ENCODE measurements around the gene WWOX.
A peak's percentile ranks its signal among the peaks of the same experiment; 100 is the strongest.

The WWOX gene

GRCh38 chr16:78235876-78236275, 136.4 kb downstream of the WWOX start:
- TF ChIP-seq JUND (IDR thresholded peaks at IDR 0.05; ENCODE audit: low read depth), result no peak
- in situ Hi-C loops (cut with HindIII; ENCODE audit: low pct_unique_long_range_greater_than_20kb, low sequenced_read_pairs), result no loop called here
- DNase-seq (ENCODE audit: low read depth in 1 of 2, low spot score in 1 of 2), result no peak

DNA sequence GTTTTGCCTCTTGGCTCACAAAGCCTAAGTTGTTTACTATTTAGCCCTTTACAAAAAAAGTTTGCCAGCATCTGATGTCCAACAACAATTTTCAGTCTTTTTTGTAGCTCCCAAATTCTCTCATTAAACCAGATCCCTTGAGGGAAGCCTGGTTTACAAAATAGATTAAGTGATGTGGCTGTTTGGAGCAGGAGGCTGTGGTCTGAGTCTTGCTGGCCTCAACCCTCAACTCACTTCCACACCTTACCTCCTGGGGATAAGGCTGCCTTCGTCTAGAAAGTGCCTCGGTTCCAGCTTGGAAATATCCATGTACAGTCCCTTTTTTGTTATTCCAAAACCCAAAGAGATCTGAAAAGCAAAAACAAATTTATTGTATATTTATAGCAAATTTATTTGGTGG, 138.4 kb downstream of the WWOX start:
- TF ChIP-seq JUND (IDR thresholded peaks at IDR 0.05; ENCODE audit: low read depth), result no peak
- no peak for DNase-seq (ENCODE audit: low read depth in 1 of 2, low spot score in 1 of 2)
- in situ Hi-C loops (cut with HindIII; ENCODE audit: low pct_unique_long_range_greater_than_20kb, low sequenced_read_pairs), result no loop called here

GRCh38 chr16:78240459-78241222, 141.2 kb downstream of the WWOX start:
- in situ Hi-C loops (cut with HindIII; ENCODE audit: low pct_unique_long_range_greater_than_20kb, low sequenced_read_pairs), result no loop called here
- no peak for TF ChIP-seq JUND (IDR thresholded peaks at IDR 0.05; ENCODE audit: low read depth)

GRCh38 chr16:78242239-78242630, 142.8 kb downstream of the WWOX start:
- TF ChIP-seq JUND (IDR thresholded peaks at IDR 0.05; ENCODE audit: low read depth), result no peak
- in situ Hi-C loops (cut with HindIII; ENCODE audit: low pct_unique_long_range_greater_than_20kb, low sequenced_read_pairs), result no loop called here
- no peak for DNase-seq (ENCODE audit: low read depth in 1 of 2, low spot score in 1 of 2)

More at GRCh38 chr16:78240459-78241222, 141.2 kb downstream of the WWOX start:
- DNase-seq (ENCODE audit: low read depth in 1 of 2, low spot score in 1 of 2), result peak; percentile 51 to 84

DNA sequence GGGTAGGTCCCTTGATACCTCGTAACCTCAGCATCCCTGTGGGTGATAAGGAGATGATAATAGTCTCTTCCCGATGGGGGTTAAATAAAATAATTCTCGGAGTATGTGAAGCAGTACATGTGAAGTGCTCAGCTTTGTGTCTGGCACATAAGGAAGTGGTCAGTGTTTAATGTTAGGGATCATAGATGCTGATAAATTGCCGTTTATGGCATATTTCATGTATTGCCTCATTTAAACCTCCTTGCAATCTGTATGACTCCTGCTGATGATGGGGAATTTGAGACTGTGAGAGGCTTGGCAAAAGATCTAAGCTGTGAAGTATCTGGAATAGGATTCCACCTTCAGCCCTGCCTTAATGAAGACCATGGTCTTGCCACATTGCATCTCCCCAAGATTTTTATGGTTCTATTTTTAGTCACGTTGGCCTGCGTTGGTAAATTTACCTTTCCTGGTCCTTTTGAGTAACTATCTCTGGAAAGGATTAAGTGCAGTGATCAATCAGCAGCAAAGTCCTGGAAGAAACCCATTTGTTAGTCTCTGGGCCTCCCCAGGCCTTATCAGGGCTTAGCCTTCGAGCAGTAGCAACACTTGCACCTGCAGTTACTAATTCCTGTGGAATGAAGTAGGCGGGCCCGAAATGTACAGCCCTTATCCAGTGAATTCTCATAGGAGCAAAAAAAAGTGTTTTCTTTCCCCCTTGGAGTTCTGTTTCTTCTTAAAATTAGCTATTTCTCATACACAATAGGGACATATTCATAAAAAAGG, 144.9 kb downstream of the WWOX start:
- in situ Hi-C loops (cut with HindIII; ENCODE audit: low pct_unique_long_range_greater_than_20kb, low sequenced_read_pairs), result no loop called here
- no peak for TF ChIP-seq JUND (IDR thresholded peaks at IDR 0.05; ENCODE audit: low read depth)
- no peak for DNase-seq (ENCODE audit: low read depth in 1 of 2, low spot score in 1 of 2)

DNA sequence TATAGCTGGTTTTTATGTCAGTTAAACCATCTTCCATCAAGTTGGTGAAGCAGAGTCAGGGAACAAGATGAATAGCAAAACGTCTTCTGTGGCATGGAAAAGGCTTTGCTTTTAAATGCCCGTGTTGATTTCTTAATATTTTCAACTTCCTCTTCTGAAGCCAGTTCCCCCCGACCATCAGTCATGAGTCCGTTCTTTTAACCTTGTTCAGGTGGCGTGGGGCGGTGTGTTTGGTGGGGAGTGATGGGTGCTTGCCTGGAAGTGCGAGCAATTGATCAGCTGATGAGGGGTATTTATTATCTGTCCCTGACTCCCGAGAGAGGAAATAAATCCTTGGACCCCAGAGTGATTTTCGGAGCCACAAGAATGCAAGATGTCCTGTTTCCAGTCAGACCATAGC, 147.1 kb downstream of the WWOX start:
- no peak for DNase-seq (ENCODE audit: low read depth in 1 of 2, low spot score in 1 of 2)
- no peak for TF ChIP-seq JUND (IDR thresholded peaks at IDR 0.05; ENCODE audit: low read depth)
- in situ Hi-C loops (cut with HindIII; ENCODE audit: low pct_unique_long_range_greater_than_20kb, low sequenced_read_pairs), result no loop called here

GRCh38 chr16:78249056-78249455, 149.6 kb downstream of the WWOX start:
- in situ Hi-C loops (cut with HindIII; ENCODE audit: low pct_unique_long_range_greater_than_20kb, low sequenced_read_pairs), result no loop called here
- no peak for TF ChIP-seq JUND (IDR thresholded peaks at IDR 0.05; ENCODE audit: low read depth)
- peak; percentile 30 to 64 for DNase-seq (ENCODE audit: low read depth in 1 of 2, low spot score in 1 of 2)

DNA sequence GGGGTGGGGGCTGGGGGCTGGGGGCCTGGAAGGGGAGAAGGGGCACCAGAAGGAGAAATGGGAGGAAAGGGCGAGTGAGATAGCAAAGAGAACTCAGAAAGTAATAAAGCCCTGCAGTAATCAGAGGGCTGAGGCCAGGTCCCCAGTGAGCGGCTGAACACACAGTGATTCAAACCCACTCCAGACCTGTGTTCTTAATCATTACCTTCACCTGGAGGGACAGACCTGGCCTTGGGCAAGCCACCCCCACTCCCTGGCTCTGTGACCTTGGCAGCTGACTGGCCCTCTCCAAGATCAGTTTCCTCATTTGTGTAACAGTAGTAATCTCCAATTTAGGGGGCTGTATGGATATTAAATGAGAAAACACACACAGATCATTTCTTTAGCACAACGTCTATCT, 150.4 kb downstream of the WWOX start:
- DNase-seq (ENCODE audit: low read depth in 1 of 2, low spot score in 1 of 2), result no peak
- TF ChIP-seq JUND (IDR thresholded peaks at IDR 0.05; ENCODE audit: low read depth), result no peak
- in situ Hi-C loops (cut with HindIII; ENCODE audit: low pct_unique_long_range_greater_than_20kb, low sequenced_read_pairs), result no loop called here

GRCh38 chr16:78251115-78251514, 151.7 kb downstream of the WWOX start:
- no peak for DNase-seq (ENCODE audit: low read depth in 1 of 2, low spot score in 1 of 2)
- in situ Hi-C loops (cut with HindIII; ENCODE audit: low pct_unique_long_range_greater_than_20kb, low sequenced_read_pairs), result no loop called here
- no peak for TF ChIP-seq JUND (IDR thresholded peaks at IDR 0.05; ENCODE audit: low read depth)

- in situ Hi-C loops (cut with HindIII; ENCODE audit: low pct_unique_long_range_greater_than_20kb, low sequenced_read_pairs), result no loop called here
- no peak for DNase-seq (ENCODE audit: low read depth in 1 of 2, low spot score in 1 of 2)
- TF ChIP-seq JUND (IDR thresholded peaks at IDR 0.05; ENCODE audit: low read depth), result no peak
These were observed 153.3 kb downstream of the WWOX start for GRCh38 chr16:78252757-78253156.

DNA sequence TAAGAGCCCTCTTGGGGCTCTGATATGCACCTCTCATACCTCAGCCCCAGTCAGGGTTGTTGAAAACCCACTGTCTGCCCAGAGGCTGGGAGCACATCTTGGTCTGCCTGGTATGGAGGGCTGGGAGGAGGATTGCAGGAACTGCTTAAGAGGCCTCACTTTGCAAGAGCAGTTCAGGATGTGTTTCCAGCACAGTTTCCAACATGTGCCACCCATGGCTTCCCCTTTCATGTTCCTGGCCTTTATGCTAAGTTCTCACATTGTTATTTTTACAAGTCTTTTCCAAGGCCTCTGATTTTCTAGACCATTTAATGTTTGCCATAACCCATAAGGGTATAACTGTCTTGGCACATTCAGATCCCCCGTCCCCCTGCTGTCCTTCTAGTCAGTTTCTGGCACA, 155.4 kb downstream of the WWOX start:
- no peak for DNase-seq (ENCODE audit: low read depth in 1 of 2, low spot score in 1 of 2)
- TF ChIP-seq JUND (IDR thresholded peaks at IDR 0.05; ENCODE audit: low read depth), result no peak
- in situ Hi-C loops (cut with HindIII; ENCODE audit: low pct_unique_long_range_greater_than_20kb, low sequenced_read_pairs), result no loop called here

GRCh38 chr16:78256686-78257375, 157.4 kb downstream of the WWOX start:
- TF ChIP-seq JUND (IDR thresholded peaks at IDR 0.05; ENCODE audit: low read depth), result no peak
- DNase-seq (ENCODE audit: low read depth in 1 of 2, low spot score in 1 of 2), result no peak

GRCh38 chr16:78257376-78257728, 157.9 kb downstream of the WWOX start:
- in situ Hi-C loops (cut with HindIII; ENCODE audit: low pct_unique_long_range_greater_than_20kb, low sequenced_read_pairs), result no loop called here
- TF ChIP-seq JUND (IDR thresholded peaks at IDR 0.05; ENCODE audit: low read depth), result no peak
- DNase-seq (ENCODE audit: low read depth in 1 of 2, low spot score in 1 of 2), result peak in 1 of 2 experiments; percentile 70

More at GRCh38 chr16:78256686-78257375, 157.4 kb downstream of the WWOX start:
- in situ Hi-C loops (cut with HindIII; ENCODE audit: low pct_unique_long_range_greater_than_20kb, low sequenced_read_pairs), result no loop called here
